KG1 (cell line): ENCODE results near the gene APCDD1L.
"Not testable (repeated sequence)": the region's sequence is repeated elsewhere in the genome, so short reads cannot be mapped to it uniquely, and the experiment has no call there.

Experiments
- DNase-seq: peaks from one replicate; lab custom pipeline; 2025; lab: John Stamatoyannopoulos, UW

APCDD1L gene

DNA sequence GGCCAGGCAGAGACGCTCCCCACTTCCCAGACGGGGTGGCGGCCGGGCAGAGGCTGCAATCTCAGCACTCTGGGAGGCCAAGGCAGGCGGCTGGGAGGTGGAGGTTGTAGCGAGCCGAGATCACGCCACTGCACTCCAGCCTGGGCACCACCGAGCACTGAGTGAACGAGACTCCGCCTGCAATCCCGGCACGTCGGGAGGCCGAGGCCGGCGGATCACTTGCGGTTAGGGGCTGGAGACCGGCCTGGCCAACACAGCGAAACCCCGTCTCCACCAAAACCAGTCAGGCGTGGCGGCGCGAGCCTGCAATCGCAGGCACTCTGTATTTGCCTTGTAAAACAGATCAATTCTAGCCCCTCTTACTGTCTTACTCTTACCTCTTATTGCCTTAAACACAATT lies 100.4 kb downstream of the APCDD1L start:
- not testable (repeated sequence) for DNase-seq

DNA sequence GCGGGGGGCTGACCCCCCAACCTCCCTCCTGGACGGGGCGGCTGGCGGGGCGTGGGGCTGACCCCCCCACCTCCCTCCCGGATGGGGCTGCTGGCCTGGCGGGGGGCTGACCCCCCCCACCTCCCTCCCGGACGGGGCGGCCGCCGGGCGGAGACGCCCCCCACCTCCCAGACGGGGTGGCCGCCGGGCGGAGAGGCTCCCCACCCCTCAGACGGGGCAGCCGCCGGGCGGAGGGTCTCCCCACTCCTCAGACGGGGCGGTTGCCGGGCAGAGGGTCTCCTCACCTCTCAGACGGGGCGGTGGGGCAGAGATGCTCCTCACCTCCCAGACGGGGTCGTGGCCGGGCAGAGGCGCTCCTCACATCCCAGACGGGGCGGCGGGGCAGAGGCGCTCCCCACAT lies 101.0 kb downstream of the APCDD1L start:
- not testable (repeated sequence) for DNase-seq
